ENCODE data around the gene TEX11.

DNA sequence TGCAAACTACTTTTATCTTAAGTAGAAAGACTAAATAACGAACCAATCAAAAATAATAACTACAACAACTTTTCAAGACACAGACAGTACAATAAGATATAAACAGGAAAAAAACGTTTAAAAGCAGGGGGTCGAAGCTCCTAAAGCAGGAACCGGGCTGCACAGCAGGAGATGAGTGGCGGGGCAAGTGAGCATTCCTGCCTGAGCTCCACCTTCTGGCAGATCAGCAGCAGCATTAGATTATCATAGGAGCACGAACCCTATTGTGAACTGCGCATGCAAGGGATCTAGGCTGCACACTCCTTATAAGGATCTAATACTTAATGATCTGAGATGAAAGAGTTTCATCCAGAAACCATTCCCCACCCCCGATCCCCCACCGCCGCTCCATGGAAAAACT is 146.2 kb downstream of the TEX11 start:
- TF ChIP-seq CTCF (IDR thresholded peaks at IDR 0.05; ENCODE audit: low read depth, low read length, poor library complexity, severe bottlenecking), result no peak
- no peak for TF ChIP-seq EZH2phosphoT487 (IDR thresholded peaks at IDR 0.05; ENCODE audit: borderline replicate concordance, low read length)

Measured in DOHH2 (cell line).